GM12878 (cell line): Measurements from ENCODE around the gene COL17A1. TPM values are rescaled to one million over a fixed set of nuclear protein-coding genes. Genes with fewer than 3 reads are reported as not detected.

ENCODE experiments used
- ATAC-seq: fragments of 200-7000 bp; cut with Tn5 transposase; 3 replicates; pipeline ENCODE4 v1.9.1; 2020; ENCODE audit warnings: mild to moderate bottlenecking, moderate library complexity
- BruUV-seq: library from RNA; stranded (reverse); fragments of 400-500 nt; replicated peaks from 2 replicates; lab custom pipeline; 2021; lab: Mats Ljungman, UMichigan
- CTCF ChIA-PET: fragments of 300-600 bp; sonication (Branson Sonifier 250); formaldehyde crosslinking; extraction: SDS; loops from one replicate; lab custom pipeline; 2021; ENCODE audit warnings: inconsistent platforms; lab: Yijun Ruan, JAX
- POLR2A ChIA-PET: fragments of 350-600 bp; formaldehyde crosslinking; extraction: SDS; loops from one replicate; lab custom pipeline; 2021; ENCODE audit warnings: inconsistent platforms; lab: Charles Lee
- RAD21 ChIA-PET: fragments of 300-600 bp; sonication (Branson Sonifier 250); formaldehyde crosslinking; loops from one replicate; lab custom pipeline; 2023; ENCODE audit warnings: antibody characterized with exemption; ENCODE audit not compliant: unreplicated experiment; lab: Charles Lee
- SMC1A ChIA-PET: fragments of 300-600 bp; sonication (Branson Sonifier 250); formaldehyde crosslinking; loops from one replicate; lab custom pipeline; 2023; ENCODE audit not compliant: unreplicated experiment, uncharacterized antibody; lab: Charles Lee
- DNase-seq: peaks from one replicate; pipeline ENCODE4 v3.0.0-alpha.2; 2011; ENCODE audit warnings: low read depth, low spot score
- FAIRE-seq: peaks from 3 replicates; lab custom pipeline; 2011; peaks lifted over from hg19 to GRCh38; lab: Jason Lieb, UNC
- H2AFZ ChIP-seq: 2 replicates; pipeline ENCODE4 v1.6.0; 2011; ENCODE audit warnings: low read depth, low read length, control low read depth; ENCODE audit not compliant: control insufficient read depth
- H3K27ac ChIP-seq: 2 replicates; pipeline ENCODE4 v1.5.1; 2011; ENCODE audit warnings: control low read depth; ENCODE audit not compliant: control insufficient read depth, insufficient read depth
- H3K27me3 ChIP-seq, 2 experiments: replicated peaks in 1 of 2; 2 replicates each; pipeline versions ENCODE4 v1.6.0 to v1.6.1; 2011; ENCODE audit warnings: low read length in 1 of 2; ENCODE audit not compliant: control insufficient read depth in 2 of 2, insufficient read depth in 2 of 2
- H3K36me3 ChIP-seq, 2 experiments: 2 replicates each; pipeline ENCODE4 v1.5.1; 2011; ENCODE audit warnings: low read length in 1 of 2; ENCODE audit not compliant: control insufficient read depth in 2 of 2, insufficient read depth in 2 of 2
- H3K4me1 ChIP-seq: 2 replicates; pipeline ENCODE4 v1.6.1; 2011; ENCODE audit warnings: mild to moderate bottlenecking, low read length, moderate library complexity, mixed read lengths; ENCODE audit not compliant: control insufficient read depth, insufficient read depth
- H3K4me2 ChIP-seq: 2 replicates; pipeline ENCODE4 v1.6.0; 2011; ENCODE audit warnings: control low read depth; ENCODE audit not compliant: control insufficient read depth, insufficient read depth
- H3K4me3 ChIP-seq: fragments of 200-600 bp; sonication (generic); 2 replicates; pipeline ENCODE4 v1.5.1; 2016
- H3K79me2 ChIP-seq: 2 replicates; pipeline ENCODE4 v1.6.0; 2011; ENCODE audit warnings: low read length; ENCODE audit not compliant: control insufficient read depth, insufficient read depth
- H3K9ac ChIP-seq: 2 replicates; pipeline ENCODE4 v1.8.0; 2011; ENCODE audit warnings: low read length, control low read depth, mixed read lengths; ENCODE audit not compliant: control insufficient read depth, insufficient read depth
- H3K9me3 ChIP-seq: replicated peaks from 3 replicates; pipeline ENCODE4 v1.5.1; 2011; ENCODE audit warnings: mild to moderate bottlenecking, low read length; ENCODE audit not compliant: control insufficient read depth, insufficient read depth
- H4K20me1 ChIP-seq: 2 replicates; pipeline ENCODE4 v1.6.0; 2011; ENCODE audit not compliant: control insufficient read depth, insufficient read depth
- MEF2B ChIP-seq: fragments of 450-650 bp; IDR thresholded peaks from 2 replicates; pipeline ENCODE4 v1.6.1; 2018; ENCODE audit warnings: mild to moderate bottlenecking, moderate library complexity; ENCODE audit not compliant: partially characterized antibody, poor library complexity, severe bottlenecking
- MTA3 ChIP-seq: IDR thresholded peaks from 2 replicates; pipeline ENCODE4 v1.6.1; 2012; ENCODE audit warnings: low read length, inconsistent platforms, borderline replicate concordance
- MXI1 ChIP-seq: fragments of 150-350 bp; IDR thresholded peaks from 2 replicates; pipeline ENCODE4 v1.6.1; 2011; ENCODE audit warnings: low read depth, mild to moderate bottlenecking, inconsistent platforms, low read length, improper control_type of control experiment
- POLR2AphosphoS5 ChIP-seq: IDR thresholded peaks from 2 replicates; pipeline ENCODE4 v1.6.1; 2011; ENCODE audit warnings: mild to moderate bottlenecking, low read length, inconsistent platforms
- SPI1 ChIP-seq: IDR thresholded peaks from 2 replicates; pipeline ENCODE4 v1.6.1; 2011; ENCODE audit warnings: low read depth, mild to moderate bottlenecking, low read length, moderate library complexity, borderline replicate concordance; ENCODE audit not compliant: insufficient read depth
- ZSCAN29 ChIP-seq: fragments of 450-650 bp; IDR thresholded peaks from 2 replicates; pipeline ENCODE4 v1.6.1; 2017; ENCODE audit warnings: mild to moderate bottlenecking, moderate library complexity
- WGBS: methylation state at CpG from one replicate; pipeline ENCODE4 v1.1.6; 2016; ENCODE audit warnings: low lambda C conversion rate; ENCODE audit not compliant: insufficient replicate concordance, insufficient coverage; ENCODE audit errors: missing lambda C conversion rate; 5-methylcytosine and 5-hydroxymethylcytosine counted together
- in situ Hi-C: fragments of 300-500 bp; cut with MboI; formaldehyde crosslinking; loops from 9 replicates; pipeline ENCODE4 v1.14.3; 2018; ENCODE audit warnings: mixed read lengths
- intact Hi-C: fragments of 100-400 bp; cut with micrococcal nuclease; formaldehyde crosslinking; loops from one replicate; pipeline ENCODE4 v1.14.2; 2022; ENCODE audit not compliant: unreplicated experiment
- polyA plus RNA-seq, 11 experiments: library from polyadenylated mRNA; depleted of rRNA in 4 of 11; unstranded in 6 of 11; stranded (reverse) in 5 of 11; fragments of >200 nt; fragmentation: Nextera tagmentation in 4 of 11; fragmentation: Illumina TruSeq in 1 of 11; extraction: Ambion mirVana in 4 of 11; extraction: Trizol in 1 of 11; gene quantifications; 1 replicate in 1 of 11; 2 replicates in 10 of 11; pipeline versions ENCODE4 v1.2.1 to v1.2.3, GENCODE V29; 2011 to 2016; ENCODE audit warnings: inconsistent platforms in 2 of 11, missing spikeins in 2 of 11, low read depth in 1 of 11
- total RNA-seq, 4 experiments: library from RNA; depleted of rRNA in 3 of 4; stranded (reverse); fragments of >200 nt in 3 of 4; fragmentation: Illumina TruSeq in 1 of 4; extraction: Trizol in 1 of 4; gene quantifications; 2 replicates each; pipeline versions ENCODE4 v1.2.1 to v1.2.3, GENCODE V29; 2013 to 2021
- TF ChIP-seq, protein P1 (sequence below): fragments of 450-650 bp; IDR thresholded peaks from 2 replicates; pipeline ENCODE4 v1.6.1; 2016; ENCODE audit warnings: mild to moderate bottlenecking
- TF ChIP-seq, protein P2 (sequence below): IDR thresholded peaks from 2 replicates; pipeline ENCODE4 v1.6.1; 2011; ENCODE audit warnings: borderline replicate concordance, low read depth, mild to moderate bottlenecking, moderate library complexity, low read length; ENCODE audit not compliant: insufficient read depth, poor library complexity, severe bottlenecking

COL17A1 gene
- total and polyA plus RNA-seq, 10 of the 15 experiments (the other 5 are each of a cell fraction or from before 2014, with no cell fraction given) = 0.08 to 0.22 TPM; not detected in 8

DNA sequence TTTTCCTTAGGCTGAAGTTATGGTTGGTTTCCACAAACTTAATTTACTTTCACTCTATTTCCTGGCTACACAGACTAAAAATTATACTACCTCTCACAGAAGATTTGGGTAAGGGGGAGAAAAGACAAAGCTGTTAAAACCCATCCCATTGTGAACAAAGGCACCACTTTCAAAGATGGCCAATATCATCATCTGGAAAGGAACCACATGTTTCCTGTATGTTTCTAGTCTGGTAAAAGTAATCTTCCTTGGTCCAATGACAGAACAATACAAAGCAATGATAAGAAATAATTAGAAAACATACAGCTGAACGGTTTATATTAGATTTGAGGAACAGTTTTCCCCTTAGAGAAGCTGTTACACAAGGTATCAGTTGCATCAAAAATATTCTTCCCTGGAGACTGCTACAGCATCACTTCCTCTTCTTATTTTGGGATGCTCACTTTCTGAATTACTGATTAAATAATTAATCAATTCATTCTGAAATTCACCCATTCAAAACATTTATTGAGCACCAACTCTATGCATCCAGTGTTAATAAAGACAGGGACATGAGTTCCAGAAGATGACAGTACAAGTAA is 27.8 kb upstream of the COL17A1 start:
- CTCF ChIA-PET = interaction anchor here (0.6 to 2.7 kb wide), 3 partner anchors 8 to 224 kb away, joined by 3 to 23 read pairs (median 3); partner anchors contain the start of gene SFR1
- DNase-seq (no peak), FAIRE-seq (no peak), ATAC-seq (no peak)
- Histone ChIP-seq H3K4me3 (no peak overlapping the region), H3K4me2 (no peak overlapping the region), H3K27me3 (no peaks in the 10 kb centered on the region; a peak in 1 of 4 replicates), H3K9me3 (no peaks in the 10 kb centered on the region), H3K79me2 (no peaks in the 10 kb centered on the region), H2AFZ (no peak overlapping the region), H3K9ac (no peak overlapping the region), H3K4me1 (no peaks in the 10 kb centered on the region), H4K20me1 (no peaks in the 10 kb centered on the region), H3K27ac (no peak overlapping the region), H3K36me3 (no peaks in the 10 kb centered on the region)
- POLR2A ChIA-PET = interaction anchor here (1.9 kb wide), 1 partner anchor 10 kb away, joined by 7 read pairs; the partner anchor contains the start of gene SFR1
- SMC1A ChIA-PET = interaction anchor here (0.7 to 2.4 kb wide), 2 partner anchors 8 to 161 kb away, joined by 3 to 16 read pairs; partner anchors contain the start of gene SFR1
- in situ Hi-C loops = no loop called here
- RAD21 ChIA-PET = interaction anchor here (0.8 kb wide), 2 partner anchors 10 kb away, joined by 3 to 5 read pairs; partner anchors contain the start of gene SFR1
- WGBS = 0% methylated on average over 1 of the region's 1 CpG
- TF ChIP-seq, protein P1, sequence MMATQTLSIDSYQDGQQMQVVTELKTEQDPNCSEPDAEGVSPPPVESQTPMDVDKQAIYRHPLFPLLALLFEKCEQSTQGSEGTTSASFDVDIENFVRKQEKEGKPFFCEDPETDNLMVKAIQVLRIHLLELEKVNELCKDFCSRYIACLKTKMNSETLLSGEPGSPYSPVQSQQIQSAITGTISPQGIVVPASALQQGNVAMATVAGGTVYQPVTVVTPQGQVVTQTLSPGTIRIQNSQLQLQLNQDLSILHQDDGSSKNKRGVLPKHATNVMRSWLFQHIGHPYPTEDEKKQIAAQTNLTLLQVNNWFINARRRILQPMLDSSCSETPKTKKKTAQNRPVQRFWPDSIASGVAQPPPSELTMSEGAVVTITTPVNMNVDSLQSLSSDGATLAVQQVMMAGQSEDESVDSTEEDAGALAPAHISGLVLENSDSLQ = no peak
- no peak for TF ChIP-seq MTA3
- no peak for TF ChIP-seq ZSCAN29
- TF ChIP-seq MXI1 = no peak
- TF ChIP-seq, protein P2, sequence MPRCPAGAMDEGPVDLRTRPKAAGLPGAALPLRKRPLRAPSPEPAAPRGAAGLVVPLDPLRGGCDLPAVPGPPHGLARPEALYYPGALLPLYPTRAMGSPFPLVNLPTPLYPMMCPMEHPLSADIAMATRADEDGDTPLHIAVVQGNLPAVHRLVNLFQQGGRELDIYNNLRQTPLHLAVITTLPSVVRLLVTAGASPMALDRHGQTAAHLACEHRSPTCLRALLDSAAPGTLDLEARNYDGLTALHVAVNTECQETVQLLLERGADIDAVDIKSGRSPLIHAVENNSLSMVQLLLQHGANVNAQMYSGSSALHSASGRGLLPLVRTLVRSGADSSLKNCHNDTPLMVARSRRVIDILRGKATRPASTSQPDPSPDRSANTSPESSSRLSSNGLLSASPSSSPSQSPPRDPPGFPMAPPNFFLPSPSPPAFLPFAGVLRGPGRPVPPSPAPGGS = no peak
- TF ChIP-seq MEF2B = peak; percentile 22
- TF ChIP-seq SPI1 = peak; percentile 39; the same call in 1 of the 2 replicates
- no peak for TF ChIP-seq POLR2AphosphoS5
- TF ChIP-seq, all 136 proteins: peak for 2
- intact Hi-C loops = no loop called here
- BruUV-seq = no TSS peak
